Smooth muscle cell of bladder (primary cell): ENCODE measurements around the gene CHCHD1. TPM values are rescaled to one million over a fixed set of nuclear protein-coding genes. Genes with fewer than 3 reads are reported as not detected.

Source experiments
- total RNA-seq: library from RNA; depleted of rRNA; stranded (reverse); fragments of >200 nt; gene quantifications from 2 replicates; pipeline ENCODE4 v1.2.3, GENCODE V29; 2014

The CHCHD1 gene
- total RNA-seq, result 22.2 and 25.9 TPM in 2 replicates

DNA sequence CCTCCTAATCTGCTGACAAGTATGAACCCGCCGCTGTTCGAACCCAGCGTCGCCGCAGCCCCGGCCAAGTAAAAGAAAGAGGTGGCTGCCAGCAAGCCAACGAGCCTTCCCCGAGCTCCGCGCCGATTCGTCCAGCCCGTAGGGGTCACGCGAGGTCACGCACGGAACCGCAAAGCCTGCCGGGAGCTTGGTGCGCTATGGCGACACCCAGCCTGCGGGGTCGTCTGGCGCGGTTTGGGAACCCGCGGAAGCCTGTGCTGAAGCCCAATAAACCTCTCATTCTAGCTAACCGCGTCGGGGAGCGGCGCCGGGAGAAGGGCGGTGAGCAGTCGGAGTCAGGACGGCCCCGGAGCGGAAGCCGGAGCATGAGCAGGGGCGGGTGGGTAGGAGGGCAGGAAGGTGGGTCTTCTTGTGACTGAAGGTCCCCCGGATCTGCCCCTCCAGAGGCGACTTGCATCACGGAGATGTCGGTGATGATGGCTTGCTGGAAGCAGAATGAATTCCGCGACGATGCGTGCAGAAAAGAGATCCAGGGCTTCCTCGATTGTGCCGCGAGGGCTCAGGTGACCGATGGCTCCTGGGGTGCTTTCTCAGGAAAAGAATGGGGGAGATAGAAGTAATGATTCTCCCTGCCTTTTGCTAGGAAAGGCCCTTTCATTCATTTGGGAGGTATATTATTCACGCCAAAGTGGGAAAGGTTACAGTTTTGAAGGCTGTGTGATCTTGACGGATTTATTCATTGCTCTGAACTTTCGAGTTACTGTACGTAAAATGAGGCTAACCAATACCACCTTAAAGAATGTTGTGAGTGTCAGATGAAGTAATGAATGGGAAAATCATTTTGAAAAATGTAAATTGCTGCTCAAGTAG is at the start of gene CHCHD1:
CHCHD1 (plus strand) TSS at position 170 of the 870 bp plus-strand sequence; CDS start at position 198, 28 bp downstream.

DNA sequence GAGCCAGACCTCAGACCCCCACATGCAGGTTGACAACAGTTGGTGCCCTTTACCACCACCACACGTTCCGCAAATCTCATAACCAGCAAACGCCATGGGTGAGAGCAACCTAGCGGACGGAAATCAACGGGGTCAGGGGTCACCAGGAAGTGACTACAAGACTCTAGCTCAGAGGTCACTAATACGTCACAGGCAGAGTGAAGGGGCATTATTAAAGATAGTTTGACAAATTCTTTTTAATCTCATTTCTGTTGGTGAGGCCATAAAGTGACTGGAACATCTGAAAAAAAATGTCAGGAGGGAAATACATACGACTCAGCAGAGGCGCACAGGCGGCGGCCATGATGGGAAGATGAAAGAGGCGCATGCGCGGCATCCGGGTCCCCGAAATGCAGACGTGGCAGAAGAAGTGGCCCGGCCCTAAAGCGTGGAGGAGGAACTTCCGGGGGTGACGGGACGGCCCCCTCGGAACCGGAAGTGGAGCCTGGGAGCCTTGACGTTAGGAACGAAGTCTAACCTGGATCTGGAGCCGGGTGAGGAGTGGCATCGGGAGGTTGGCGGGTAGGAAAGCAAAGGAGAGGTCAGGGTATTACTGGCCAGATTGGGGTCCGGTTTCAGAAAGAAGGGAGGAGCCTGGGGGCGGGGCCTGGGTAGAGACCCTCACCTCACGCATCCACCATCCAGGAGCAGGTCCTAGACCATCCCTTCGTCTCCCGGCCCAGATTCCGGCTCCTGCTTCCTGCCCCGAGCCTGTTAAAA is 37.8 kb upstream of the CHCHD1 start, which contains the start of gene SEC24C:
SEC24C (plus strand) TSS at position 468 of the 759 bp plus-strand sequence. CDS start 2,461 bp downstream, outside the sequence.

DNA sequence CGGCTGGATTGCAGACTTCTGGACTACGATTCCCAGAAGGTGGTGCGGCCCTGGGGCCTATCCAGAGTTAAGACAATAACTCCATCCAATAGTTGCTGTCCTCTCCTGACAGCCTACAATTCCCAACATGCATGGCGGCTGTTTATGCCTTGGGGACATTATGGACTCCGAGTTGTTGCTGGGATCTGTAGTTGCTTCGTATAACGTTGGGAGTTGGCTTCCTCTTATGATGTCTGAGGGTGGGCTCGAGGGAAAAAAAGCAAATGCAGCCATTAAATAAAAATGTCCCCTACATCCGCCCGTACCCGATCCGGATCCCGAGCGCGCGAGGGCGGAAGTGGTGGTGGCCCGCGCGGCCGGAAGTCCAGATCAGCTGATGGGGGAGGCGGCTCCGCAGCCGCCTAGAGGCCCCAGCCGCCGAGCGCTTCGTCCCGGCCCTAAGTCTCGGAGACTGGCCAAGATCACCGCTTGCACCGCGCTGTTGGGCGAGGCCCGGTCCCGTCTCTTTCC is 3.4 kb downstream of the CHCHD1 start, which contains the start of gene ZSWIM8:
ZSWIM8 (plus strand) TSS at position 396 of the 510 bp plus-strand sequence. CDS start 273 bp downstream, outside the sequence.

Other genes starting within 250 kb of the CHCHD1 start
- gene USP54, start 190.7 kb upstream of the CHCHD1 start, total RNA-seq, result 5.4 and 6.3 TPM in 2 replicates
- gene MYOZ1, start 140.6 kb upstream of the CHCHD1 start, total RNA-seq, result 0.09 and 0.14 TPM in 2 replicates
- gene SYNPO2L, start 126.0 kb upstream of the CHCHD1 start, total RNA-seq, result not detected in 2 replicates
- gene AGAP5, start 83.9 kb upstream of the CHCHD1 start, total RNA-seq, result 2.6 and 4.0 TPM in 2 replicates
- 45.5 and 54.3 TPM in 2 replicates for gene SEC24C, start 37.7 kb upstream of the CHCHD1 start, total RNA-seq
- 42.7 and 58.5 TPM in 2 replicates for gene ZSWIM8, start 3.6 kb downstream of the CHCHD1 start, total RNA-seq
- gene NDST2, start 29.6 kb downstream of the CHCHD1 start, total RNA-seq, result 8.4 and 13.4 TPM in 2 replicates
- gene CAMK2G, start 92.5 kb downstream of the CHCHD1 start, total RNA-seq, result 19.6 and 21.9 TPM in 2 replicates
- gene PLAU, start 129.1 kb downstream of the CHCHD1 start, total RNA-seq, result 36.7 and 143 TPM in 2 replicates
- gene VCL, start 216.1 kb downstream of the CHCHD1 start, total RNA-seq, result 163 and 174 TPM in 2 replicates